ENCODE measurements around the gene CDC123. TPM values are rescaled to one million over a fixed set of nuclear protein-coding genes. Genes with fewer than 3 reads are reported as not detected.
"Not testable (repeated sequence)": the region's sequence is repeated elsewhere in the genome, so short reads cannot be mapped to it uniquely, and the experiment has no call there.

Gene CDC123
- total RNA-seq, 1 donor from 2014 or later = 88.5 TPM

GRCh38 chr10:12214093-12214492, 18.1 kb downstream of the CDC123 start:
- TF ChIP-seq CTCF (IDR thresholded peaks at IDR 0.05; ENCODE audit: insufficient read depth, low read length, severe bottlenecking) = no peak
- H3K27me3 ChIP-seq (ENCODE audit: control insufficient read depth, insufficient read depth, low read length) = no peaks in the 10 kb centered on the region
- no peak overlapping the region for H3K4me3 ChIP-seq (ENCODE audit: low read depth, low read length)
- FAIRE-seq (no peak), DNase-seq (ENCODE audit: low read depth) (no peak)
- H3K36me3 ChIP-seq (ENCODE audit: control insufficient read depth, insufficient read depth, low read length) = peaks cover 7% of the 10 kb centered on the region

- no peaks in the 10 kb centered on the region for H3K27me3 ChIP-seq (ENCODE audit: control insufficient read depth, insufficient read depth, low read length)
- TF ChIP-seq CTCF (IDR thresholded peaks at IDR 0.05; ENCODE audit: insufficient read depth, low read length, severe bottlenecking) = peak; percentile 51
- peaks cover 6% of the 10 kb centered on the region for H3K36me3 ChIP-seq (ENCODE audit: control insufficient read depth, insufficient read depth, low read length)
- H3K4me3 ChIP-seq (ENCODE audit: low read depth, low read length) = no peak overlapping the region
- no peak for FAIRE-seq
- peak; percentile 37 for DNase-seq (ENCODE audit: low read depth)
Measured at GRCh38 chr10:12214763-12215218, 18.8 kb downstream of the CDC123 start.

- FAIRE-seq = no peak
- no peaks in the 10 kb centered on the region for H3K27me3 ChIP-seq (ENCODE audit: control insufficient read depth, insufficient read depth, low read length)
- TF ChIP-seq CTCF (IDR thresholded peaks at IDR 0.05; ENCODE audit: insufficient read depth, low read length, severe bottlenecking) = no peak
Measured at GRCh38 chr10:12218991-12219390, 23.0 kb downstream of the CDC123 start.

GRCh38 chr10:12221323-12222298, 25.6 kb downstream of the CDC123 start:
- Histone ChIP-seq H3K36me3 (ENCODE audit: control insufficient read depth, insufficient read depth, low read length) (peaks cover 5% of the 10 kb centered on the region), H3K4me3 (ENCODE audit: low read depth, low read length) (no peak overlapping the region), H3K27me3 (ENCODE audit: control insufficient read depth, insufficient read depth, low read length) (no peaks in the 10 kb centered on the region)
- no peak for TF ChIP-seq CTCF (IDR thresholded peaks at IDR 0.05; ENCODE audit: insufficient read depth, low read length, severe bottlenecking)
- DNase-seq (ENCODE audit: low read depth) = peak; percentile 44
- no peak for FAIRE-seq

More at GRCh38 chr10:12218991-12219390, 23.0 kb downstream of the CDC123 start:
- DNase-seq (ENCODE audit: low read depth) = no peak
- H3K4me3 ChIP-seq (ENCODE audit: low read depth, low read length) = no peak overlapping the region
- H3K36me3 ChIP-seq (ENCODE audit: control insufficient read depth, insufficient read depth, low read length) = peaks cover 5% of the 10 kb centered on the region

- H3K36me3 ChIP-seq (ENCODE audit: control insufficient read depth, insufficient read depth, low read length) = peaks cover 6% of the 10 kb centered on the region
Measured at GRCh38 chr10:12225444-12225843, 29.5 kb downstream of the CDC123 start.

GRCh38 chr10:12226438-12226837, 30.4 kb downstream of the CDC123 start:
- not testable (repeated sequence) for H3K36me3 ChIP-seq (ENCODE audit: control insufficient read depth, insufficient read depth, low read length); FAIRE-seq; H3K27me3 ChIP-seq (ENCODE audit: control insufficient read depth, insufficient read depth, low read length); DNase-seq (ENCODE audit: low read depth); H3K4me3 ChIP-seq (ENCODE audit: low read depth, low read length)

More at GRCh38 chr10:12225444-12225843, 29.5 kb downstream of the CDC123 start:
- TF ChIP-seq CTCF (IDR thresholded peaks at IDR 0.05; ENCODE audit: insufficient read depth, low read length, severe bottlenecking) = no peak
- no peaks in the 10 kb centered on the region for H3K27me3 ChIP-seq (ENCODE audit: control insufficient read depth, insufficient read depth, low read length)
- DNase-seq (ENCODE audit: low read depth) (no peak), FAIRE-seq (no peak)
- H3K4me3 ChIP-seq (ENCODE audit: low read depth, low read length) = no peak overlapping the region
